Mesenteric fat pad (tissue), 1 donor: Measurements from ENCODE around the gene CPNE2. TPM values are rescaled to one million over a fixed set of nuclear protein-coding genes. Genes with fewer than 3 reads are reported as not detected.

ENCODE experiments used
- DNase-seq: peaks from one replicate; pipeline ENCODE4 v3.0.0-alpha.2; 2020; ENCODE audit warnings: low spot score
- total RNA-seq: library from RNA; stranded (reverse); fragmentation: NEBNext Ultra II Directional; extraction: Animal tissue kit (Norgen Biotek cat#: 25700); gene quantifications from one replicate; pipeline ENCODE4 v1.2.1, GENCODE V29; 2021
- donor health status: DM: yes; HTN: yes; CAD: no.

Gene CPNE2
- total RNA-seq, 1 donor from 2014 or later = 60.1 TPM

DNA sequence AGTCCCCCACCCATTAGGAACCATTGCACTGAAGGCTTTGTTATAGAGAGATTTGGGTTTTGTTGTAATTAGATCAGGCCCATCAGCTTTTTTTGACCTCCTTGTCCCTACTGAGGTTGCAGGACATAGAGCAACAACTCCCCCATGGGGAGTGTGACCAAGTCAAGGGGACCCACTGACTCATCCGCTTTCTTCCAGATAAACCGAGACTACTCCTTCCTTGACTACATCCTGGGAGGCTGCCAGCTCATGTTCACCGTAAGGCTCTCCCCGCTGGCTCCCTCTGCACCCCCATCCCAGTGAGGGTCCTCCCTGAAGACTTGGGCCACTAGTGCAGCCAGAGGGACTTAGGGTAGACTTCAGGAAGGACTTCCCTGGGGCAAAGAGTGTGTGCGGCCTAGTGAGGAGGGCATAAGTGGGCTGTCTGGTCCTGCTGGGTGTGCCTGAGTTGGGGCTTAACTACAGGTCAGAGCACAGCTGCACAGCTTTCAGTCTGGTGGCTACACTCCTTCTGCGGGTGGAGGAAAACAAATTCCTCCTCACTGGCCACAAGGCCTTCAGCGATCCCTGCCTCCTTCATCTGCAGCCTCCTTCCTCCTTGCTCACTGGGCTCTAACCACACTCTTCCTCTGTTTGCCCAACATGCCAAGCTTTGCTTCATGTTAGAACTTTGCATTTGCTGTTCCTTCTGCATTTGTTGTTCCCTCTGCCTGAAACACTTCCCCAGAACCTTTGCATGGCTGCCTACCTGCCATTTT, 31.0 kb downstream of the CPNE2 start:
- DNase-seq = no peak

DNA sequence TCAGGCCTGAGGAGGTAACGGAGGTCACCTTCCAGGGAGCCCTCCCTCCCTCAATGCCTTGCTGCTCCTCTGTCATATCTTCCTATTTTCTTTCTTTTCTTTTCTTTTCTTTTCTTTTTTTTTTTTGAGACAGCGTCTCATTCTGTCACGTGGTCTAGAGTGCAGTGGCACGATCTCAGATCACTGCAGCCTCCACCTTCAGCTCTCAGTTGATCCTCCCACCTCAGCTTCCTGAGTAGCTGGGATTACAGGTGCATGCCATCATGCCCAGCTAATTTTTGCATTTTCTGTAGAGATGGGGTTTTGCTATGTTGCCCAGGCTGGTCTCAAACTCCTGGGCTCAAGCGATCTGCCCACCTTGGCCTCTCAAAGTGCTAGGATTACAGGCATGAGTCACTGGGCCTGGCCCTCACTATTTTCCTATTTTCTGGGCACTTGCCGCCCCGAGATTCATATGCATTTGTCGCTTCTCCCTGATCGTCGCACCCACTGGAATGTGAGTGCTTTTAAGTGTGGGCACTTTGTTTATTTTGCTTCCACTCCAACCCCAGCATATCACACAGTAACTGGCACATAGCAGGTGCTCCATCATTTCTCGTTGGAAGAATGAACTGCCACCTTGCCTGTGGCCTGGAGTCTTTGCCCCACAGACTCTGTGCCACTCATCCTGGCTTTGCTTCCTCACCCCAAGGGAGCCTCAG, 31.7 kb downstream of the CPNE2 start:
- no peak for DNase-seq

- DNase-seq = no peak
Measured at GRCh38 chr16:57125376-57125775, 33.0 kb downstream of the CPNE2 start.

- DNase-seq = no peak
Measured at GRCh38 chr16:57125969-57126368, 33.6 kb downstream of the CPNE2 start.

DNA sequence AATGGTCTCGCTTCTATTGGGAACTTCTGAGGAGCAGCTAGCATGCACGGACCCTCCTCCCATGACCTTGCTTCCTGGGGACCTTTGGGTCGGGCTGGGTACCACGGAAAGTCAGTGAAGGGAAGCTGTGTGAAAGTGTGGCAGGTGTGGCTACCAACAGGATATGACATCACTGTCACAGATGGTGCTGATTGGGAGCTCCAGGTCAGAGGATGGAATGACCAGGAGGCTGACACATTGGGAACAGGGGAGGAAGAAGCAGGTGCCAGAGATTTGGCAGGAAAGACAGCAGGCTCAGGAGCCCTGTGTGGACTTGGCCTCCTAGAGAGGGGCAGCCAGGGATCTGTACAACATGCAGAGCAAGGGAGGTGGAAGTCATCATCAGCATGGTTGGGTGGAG, 34.0 kb downstream of the CPNE2 start:
- no peak for DNase-seq

- DNase-seq = no peak
Measured at GRCh38 chr16:57127037-57127763, 34.8 kb downstream of the CPNE2 start.

DNA sequence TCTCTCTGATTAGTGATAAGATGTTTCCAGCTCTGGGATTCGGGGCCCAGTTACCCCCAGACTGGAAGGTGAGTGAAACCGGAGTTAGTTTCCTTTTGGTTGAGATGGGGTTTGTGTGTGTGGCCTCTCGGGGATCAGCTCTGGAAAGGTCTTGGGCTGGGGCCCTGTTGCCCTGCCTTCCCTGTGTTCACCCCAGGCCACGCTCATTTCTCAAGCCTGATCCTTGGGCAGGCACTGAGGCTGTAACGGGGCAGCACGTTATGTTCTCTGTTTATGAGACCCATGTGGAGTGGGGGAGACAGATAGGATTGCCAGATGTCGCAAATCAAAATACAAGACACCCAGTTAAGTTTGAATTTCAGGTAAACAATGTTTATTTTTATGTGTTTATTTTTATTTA, 35.5 kb downstream of the CPNE2 start:
- DNase-seq = no peak

GRCh38 chr16:57128771-57129389, 36.5 kb downstream of the CPNE2 start:
- DNase-seq = no peak

GRCh38 chr16:57130950-57131321, 38.6 kb downstream of the CPNE2 start:
- no peak for DNase-seq

GRCh38 chr16:57131351-57131970, 39.1 kb downstream of the CPNE2 start:
- DNase-seq = no peak

DNA sequence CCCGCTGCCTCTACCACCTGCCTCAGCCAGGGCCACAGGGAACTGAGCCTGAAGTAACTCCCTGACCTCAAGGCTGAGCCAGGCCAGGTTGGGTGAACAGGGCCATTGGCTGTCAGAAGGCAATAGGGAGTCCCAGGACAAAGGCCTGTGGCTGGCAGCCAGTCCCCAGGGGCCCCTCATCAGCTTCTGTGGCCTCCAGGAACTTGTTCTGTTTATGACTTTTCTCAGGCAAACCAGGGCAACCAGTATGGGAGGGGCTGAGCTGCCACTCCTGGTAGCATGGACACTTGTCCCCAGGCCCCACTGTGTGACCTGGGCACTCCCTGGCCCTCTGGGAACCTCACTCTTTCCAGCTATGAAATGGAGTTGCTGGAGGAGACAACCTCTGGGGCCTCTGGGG, 40.1 kb downstream of the CPNE2 start:
- no peak for DNase-seq

DNA sequence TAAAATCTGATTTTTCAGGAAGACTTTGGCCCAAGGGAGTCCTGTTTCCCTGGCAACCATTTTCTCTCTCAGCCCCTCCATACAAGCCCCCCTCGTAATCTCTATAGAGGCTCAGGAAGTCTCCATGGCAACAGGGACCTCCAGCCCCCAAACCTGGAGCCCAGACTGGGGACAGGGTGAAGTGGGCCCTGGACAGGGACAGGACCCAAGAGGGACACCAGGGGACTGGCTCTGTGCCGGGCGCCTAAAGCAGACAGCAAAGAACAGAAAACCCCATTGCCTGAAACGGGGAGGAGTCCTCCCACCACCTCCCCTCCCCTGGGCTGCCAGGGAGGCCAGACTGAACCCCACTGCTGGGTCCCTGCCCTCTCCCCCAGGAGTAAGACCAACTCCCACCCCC, 40.6 kb downstream of the CPNE2 start:
- DNase-seq = no peak

- DNase-seq = no peak
Measured at GRCh38 chr16:57133886-57134285, 41.5 kb downstream of the CPNE2 start.

- no peak for DNase-seq
Measured at GRCh38 chr16:57134982-57135381, 42.6 kb downstream of the CPNE2 start.

GRCh38 chr16:57137043-57137442, 44.7 kb downstream of the CPNE2 start:
- no peak for DNase-seq

DNA sequence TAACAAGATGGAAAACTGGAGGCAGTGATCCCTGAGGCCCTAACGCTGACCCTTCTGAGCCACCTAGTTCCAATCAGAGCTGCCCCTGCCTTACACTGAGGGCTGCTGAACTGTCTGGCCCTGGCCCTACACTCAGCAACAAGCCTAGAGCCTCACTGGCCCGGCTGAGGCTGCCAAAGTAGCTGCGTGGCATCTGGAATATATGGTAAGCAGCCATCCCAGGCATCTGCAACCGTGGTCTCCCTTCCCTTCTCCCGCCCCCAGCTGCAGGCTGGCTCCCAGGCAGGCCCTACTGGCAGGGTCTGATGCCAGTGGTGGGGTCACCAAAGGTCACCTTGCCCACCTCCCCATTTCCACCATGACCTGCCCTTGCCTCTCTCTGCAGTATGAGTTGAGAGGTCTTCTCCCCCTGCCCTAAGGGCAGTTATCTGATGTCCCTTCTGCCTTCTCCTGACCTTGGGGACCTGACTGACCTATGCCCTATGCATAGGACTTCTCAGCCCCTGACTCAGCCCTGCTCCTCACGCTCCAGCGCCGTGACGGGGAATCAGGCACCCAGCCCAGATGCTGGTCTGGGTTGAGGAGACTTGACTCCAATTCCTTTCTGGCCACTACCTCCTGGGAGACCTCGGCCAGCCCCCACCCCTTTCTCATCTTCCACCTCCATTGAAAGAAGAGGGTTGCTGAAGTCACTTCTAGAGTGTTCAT, 45.3 kb downstream of the CPNE2 start:
- no peak for DNase-seq

- no peak for DNase-seq
Measured at GRCh38 chr16:57138281-57138935, 46.0 kb downstream of the CPNE2 start.

- peak; percentile 81 for DNase-seq
Measured at GRCh38 chr16:57140931-57141668, 48.7 kb downstream of the CPNE2 start.

DNA sequence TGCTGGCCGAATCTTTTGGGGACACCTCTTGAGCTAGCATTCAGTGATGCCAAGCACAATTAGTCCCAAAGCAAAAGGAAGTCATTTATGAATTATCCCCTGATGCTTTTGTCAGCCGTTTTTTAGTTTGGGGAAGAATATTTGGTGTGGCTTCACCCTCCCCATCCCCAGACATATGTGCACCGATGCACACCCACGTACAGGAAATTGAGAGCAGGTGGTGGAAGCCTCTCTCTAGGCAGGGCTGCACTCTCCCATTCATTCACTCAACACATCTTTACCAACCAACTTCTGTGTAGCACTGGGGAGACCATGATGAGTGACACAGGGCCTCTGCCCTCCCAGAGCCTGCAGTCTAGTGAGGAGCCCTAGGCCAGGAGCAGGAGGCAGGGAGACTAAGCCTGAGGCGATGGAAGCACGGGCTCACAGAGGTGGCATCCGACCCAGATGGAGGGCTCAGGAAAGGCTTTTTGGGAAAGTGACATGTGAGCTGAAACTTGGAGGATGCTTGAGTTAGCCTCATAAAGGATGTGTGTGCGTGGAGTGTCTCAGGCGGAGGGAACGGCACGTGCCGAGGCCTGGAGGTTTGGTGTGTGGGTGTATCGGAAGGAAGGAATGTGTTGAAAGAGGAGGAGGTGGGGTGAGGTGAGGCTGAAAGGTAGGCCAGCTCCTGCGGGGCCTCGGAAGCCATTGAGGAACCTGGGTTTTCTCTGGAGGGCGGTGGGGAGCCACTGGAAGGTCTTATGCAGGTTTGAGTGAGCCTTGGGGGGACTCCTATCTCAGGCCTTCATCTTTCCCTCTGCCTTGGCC, 49.6 kb downstream of the CPNE2 start:
- peak; percentile 67 for DNase-seq
